ENCODE measurements around the gene AKAP6. TPM values are rescaled to one million over a fixed set of nuclear protein-coding genes. Genes with fewer than 3 reads are reported as not detected.

The AKAP6 gene
- total and polyA plus RNA-seq, 7 donors: 0.60 to 56.2 (median 29.5) TPM; not detected in 1

DNA sequence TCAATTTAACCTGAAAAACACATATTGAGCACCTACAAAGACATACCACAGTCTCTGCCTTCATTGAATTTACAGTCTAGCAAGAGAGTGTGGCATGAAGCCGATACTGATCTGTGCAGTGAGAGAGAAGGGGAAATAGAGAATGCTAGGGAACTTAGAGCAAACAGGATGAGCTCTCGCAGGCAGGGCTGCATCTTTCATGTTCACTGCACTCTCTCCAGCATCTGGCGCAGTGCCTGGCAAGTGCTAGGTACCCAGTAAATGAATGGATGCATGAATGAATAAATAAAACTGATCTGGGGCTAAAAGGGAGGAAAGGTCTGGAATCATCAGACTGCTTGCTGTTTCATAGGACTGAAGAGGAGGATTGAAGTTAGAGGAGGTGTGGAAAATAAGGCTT lies 353.1 kb downstream of the AKAP6 start:
- TF ChIP-seq, protein P1, sequence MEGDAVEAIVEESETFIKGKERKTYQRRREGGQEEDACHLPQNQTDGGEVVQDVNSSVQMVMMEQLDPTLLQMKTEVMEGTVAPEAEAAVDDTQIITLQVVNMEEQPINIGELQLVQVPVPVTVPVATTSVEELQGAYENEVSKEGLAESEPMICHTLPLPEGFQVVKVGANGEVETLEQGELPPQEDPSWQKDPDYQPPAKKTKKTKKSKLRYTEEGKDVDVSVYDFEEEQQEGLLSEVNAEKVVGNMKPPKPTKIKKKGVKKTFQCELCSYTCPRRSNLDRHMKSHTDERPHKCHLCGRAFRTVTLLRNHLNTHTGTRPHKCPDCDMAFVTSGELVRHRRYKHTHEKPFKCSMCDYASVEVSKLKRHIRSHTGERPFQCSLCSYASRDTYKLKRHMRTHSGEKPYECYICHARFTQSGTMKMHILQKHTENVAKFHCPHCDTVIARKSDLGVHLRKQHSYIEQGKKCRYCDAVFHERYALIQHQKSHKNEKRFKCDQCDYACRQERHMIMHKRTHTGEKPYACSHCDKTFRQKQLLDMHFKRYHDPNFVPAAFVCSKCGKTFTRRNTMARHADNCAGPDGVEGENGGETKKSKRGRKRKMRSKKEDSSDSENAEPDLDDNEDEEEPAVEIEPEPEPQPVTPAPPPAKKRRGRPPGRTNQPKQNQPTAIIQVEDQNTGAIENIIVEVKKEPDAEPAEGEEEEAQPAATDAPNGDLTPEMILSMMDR (IDR thresholded peaks at IDR 0.05): no peak
- no peak for TF ChIP-seq EP300 (IDR thresholded peaks at IDR 0.05)
- TF ChIP-seq POLR2A (IDR thresholded peaks at IDR 0.05): no peak
- TF ChIP-seq POLR2AphosphoS5 (IDR thresholded peaks at IDR 0.05): no peak
- Histone ChIP-seq H3K27me3 (no peaks in the 10 kb centered on the region), H3K36me3 (peaks cover 0 to 4% (median 0%) of the 10 kb centered on the region in 4 donors), H3K4me1 (peaks cover 0 to 15% (median 0%) of the 10 kb centered on the region in 4 donors), H3K9me3 (no peaks in the 10 kb centered on the region), H3K27ac (no peak overlapping the region), H3K4me3 (no peak overlapping the region)
- 69 to 81% methylated on average over 3 of the region's 3 CpGs for WGBS, 2 donors
- intact Hi-C loops (cut with DNase I): no loop called here
- no peak for DNase-seq

DNA sequence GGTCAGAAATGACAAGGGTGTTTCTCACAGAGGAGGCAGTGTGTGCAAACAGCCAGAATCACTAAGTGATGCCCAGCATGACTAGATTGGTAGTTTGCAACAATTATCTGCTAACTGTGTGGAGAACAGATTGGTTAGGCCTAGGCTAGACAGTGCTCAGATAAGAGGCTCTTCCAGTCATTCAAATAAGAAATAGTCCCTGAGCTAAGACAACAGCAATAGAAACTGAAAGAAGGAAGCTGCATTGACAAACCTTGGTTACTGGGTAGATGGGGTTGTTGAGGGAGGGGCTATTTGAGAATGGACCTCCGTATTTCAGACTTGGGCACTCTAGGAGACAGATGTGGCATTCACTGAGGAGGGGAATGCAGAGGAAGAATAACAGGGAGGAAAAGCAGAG lies 354.6 kb downstream of the AKAP6 start:
- H3K27ac ChIP-seq: no peak overlapping the region
- no peaks in the 10 kb centered on the region for H3K27me3 ChIP-seq
- DNase-seq: no peak
- no peak for TF ChIP-seq POLR2AphosphoS5 (IDR thresholded peaks at IDR 0.05)
- TF ChIP-seq POLR2A (IDR thresholded peaks at IDR 0.05): no peak
- TF ChIP-seq, protein P1 (IDR thresholded peaks at IDR 0.05): no peak
- no peak for TF ChIP-seq EP300 (IDR thresholded peaks at IDR 0.05)
- peaks cover 0 to under 1% (median 0%) of the 10 kb centered on the region in 4 donors for H3K36me3 ChIP-seq
- H3K9me3 ChIP-seq: no peaks in the 10 kb centered on the region
- intact Hi-C loops (cut with DNase I): no loop called here
- no peak overlapping the region for H3K4me3 ChIP-seq
- WGBS, 2 donors: 62 to 68% methylated on average over 1 of the region's 1 CpG
- H3K4me1 ChIP-seq: peaks cover 0 to 15% (median 0%) of the 10 kb centered on the region in 4 donors

DNA sequence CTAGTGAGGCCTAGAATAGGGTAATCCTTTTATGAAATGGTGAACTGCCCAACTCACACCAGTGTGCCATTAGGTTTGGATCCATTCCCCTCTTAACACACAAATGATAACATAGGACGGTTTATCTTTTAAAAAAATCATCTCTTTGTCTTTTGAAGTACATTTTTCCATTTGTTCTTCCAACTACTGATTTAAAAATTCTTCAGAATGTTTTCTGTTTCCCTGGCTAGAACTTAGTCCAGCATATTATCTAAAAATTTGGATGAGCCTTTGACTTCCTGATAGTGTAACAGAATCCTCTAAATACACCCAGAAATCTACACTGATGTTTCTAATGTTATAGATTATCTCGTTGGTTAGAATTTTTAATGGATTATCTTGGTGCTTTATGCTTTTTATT lies 359.8 kb downstream of the AKAP6 start:
- WGBS, 2 donors: 79 to 80% methylated on average over 2 of the region's 2 CpGs
- no peaks in the 10 kb centered on the region for H3K27me3 ChIP-seq
- H3K4me1 ChIP-seq: no peaks in the 10 kb centered on the region
- no peak overlapping the region for H3K4me3 ChIP-seq
- H3K9me3 ChIP-seq: no peaks in the 10 kb centered on the region
- no peaks in the 10 kb centered on the region for H3K36me3 ChIP-seq
- intact Hi-C loops (cut with DNase I): no loop called here
- no peak for TF ChIP-seq EP300 (IDR thresholded peaks at IDR 0.05)
- TF ChIP-seq, protein P1 (IDR thresholded peaks at IDR 0.05): no peak
- no peak for TF ChIP-seq POLR2AphosphoS5 (IDR thresholded peaks at IDR 0.05)
- no peak for TF ChIP-seq POLR2A (IDR thresholded peaks at IDR 0.05)
- no peak for DNase-seq
- H3K27ac ChIP-seq: no peak overlapping the region

DNA sequence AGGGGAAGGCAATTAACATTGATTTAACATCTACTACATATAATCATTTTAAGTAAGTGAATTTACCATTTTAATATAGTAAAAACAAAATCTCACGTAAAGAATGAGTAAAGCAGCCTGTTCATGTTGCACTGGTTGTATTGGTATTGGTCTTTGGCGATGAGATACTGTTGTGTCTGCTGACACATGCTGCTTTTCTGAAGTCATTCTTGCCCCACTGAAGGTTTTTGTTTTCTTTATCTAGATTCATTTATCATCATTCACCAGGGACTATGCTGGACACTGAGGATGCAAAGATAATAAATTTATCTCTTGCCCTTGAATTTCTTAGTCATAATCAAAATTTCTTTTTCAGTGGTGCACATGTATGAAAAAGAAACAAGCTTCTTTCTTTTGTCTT lies 363.3 kb downstream of the AKAP6 start:
- Histone ChIP-seq H3K9me3 (no peaks in the 10 kb centered on the region), H3K4me3 (no peak overlapping the region), H3K36me3 (no peaks in the 10 kb centered on the region), H3K4me1 (peaks cover 0 to 7% (median 0%) of the 10 kb centered on the region in 4 donors), H3K27me3 (no peaks in the 10 kb centered on the region), H3K27ac (no peak overlapping the region)
- TF ChIP-seq, protein P1 (IDR thresholded peaks at IDR 0.05): no peak
- TF ChIP-seq EP300 (IDR thresholded peaks at IDR 0.05) (no peak), POLR2A (IDR thresholded peaks at IDR 0.05) (no peak), POLR2AphosphoS5 (IDR thresholded peaks at IDR 0.05) (no peak)
- intact Hi-C loops (cut with DNase I): no loop called here
- DNase-seq: no peak
- WGBS, 2 donors: 95 to 96% methylated on average over 2 of the region's 2 CpGs

DNA sequence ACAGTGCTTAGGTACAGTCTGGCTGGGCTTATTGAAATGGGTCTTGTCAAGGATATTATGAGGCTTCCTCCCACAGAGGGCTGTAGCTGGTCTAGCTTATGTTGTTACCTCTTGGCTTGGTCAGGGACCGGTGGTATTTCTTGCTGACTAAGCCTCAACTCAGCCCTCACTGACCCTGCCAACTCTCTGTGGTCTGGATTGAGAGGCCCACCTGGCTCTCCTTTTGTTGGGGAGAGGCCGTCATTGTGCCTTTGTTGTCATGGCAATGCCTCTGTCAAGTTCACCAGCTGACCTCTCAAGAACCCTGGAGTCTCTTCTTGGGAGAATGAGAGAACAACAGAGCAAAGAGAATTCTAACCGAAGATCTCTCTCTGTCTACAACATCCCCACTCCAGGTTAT lies 364.0 kb downstream of the AKAP6 start:
- Histone ChIP-seq H3K27ac (no peak overlapping the region), H3K4me1 (peaks cover 0 to 7% (median 0%) of the 10 kb centered on the region in 4 donors), H3K27me3 (no peaks in the 10 kb centered on the region), H3K4me3 (no peak overlapping the region), H3K9me3 (no peaks in the 10 kb centered on the region), H3K36me3 (no peaks in the 10 kb centered on the region)
- intact Hi-C loops (cut with DNase I): no loop called here
- DNase-seq: no peak
- WGBS, 2 donors: 70 to 85% methylated on average over 3 of the region's 3 CpGs
- TF ChIP-seq POLR2AphosphoS5 (IDR thresholded peaks at IDR 0.05): no peak
- TF ChIP-seq POLR2A (IDR thresholded peaks at IDR 0.05): no peak
- no peak for TF ChIP-seq EP300 (IDR thresholded peaks at IDR 0.05)
- TF ChIP-seq, protein P1 (IDR thresholded peaks at IDR 0.05): no peak
